Transverse colon (tissue), 4 donors: ENCODE measurements around the gene PRLHR. TPM values are rescaled to one million over a fixed set of nuclear protein-coding genes. Genes with fewer than 3 reads are reported as not detected.

Source experiments
- DNase-seq: peaks from one replicate; pipeline ENCODE4 v3.0.0-alpha.2; 2019
- H3K27ac ChIP-seq, 4 donors: fragments of 200-600 bp; sonication (generic); 2 replicates each; pipeline ENCODE4 v1.5.1; 2016 to 2018; ENCODE audit warnings: inconsistent platforms in 4 of 4
- H3K27me3 ChIP-seq: fragments of 200-600 bp; sonication (generic); 2 replicates; pipeline ENCODE4 v1.5.1; 2017; ENCODE audit warnings: inconsistent platforms
- H3K36me3 ChIP-seq, 4 donors: fragments of 200-600 bp; sonication (generic); 2 replicates each; pipeline ENCODE4 v1.5.1; 2017 to 2019; ENCODE audit warnings: inconsistent platforms in 4 of 4
- H3K4me1 ChIP-seq, 4 donors: fragments of 200-600 bp; sonication (generic); 2 replicates each; pipeline ENCODE4 v1.5.1; 2017 to 2020; ENCODE audit warnings: inconsistent platforms in 4 of 4
- H3K4me3 ChIP-seq, 4 donors: fragments of 200-600 bp; sonication (generic); 1 replicate in 1 of 4; 2 replicates in 3 of 4; pipeline versions ENCODE4 v1.5.1 to v1.6.1; 2017 to 2019; ENCODE audit warnings: inconsistent platforms in 4 of 4
- H3K9me3 ChIP-seq, 2 donors: fragments of 200-600 bp; sonication (generic); 2 replicates each; pipeline ENCODE4 v1.5.1; 2017 to 2019; ENCODE audit warnings: inconsistent platforms in 2 of 2
- CTCF ChIP-seq, 5 experiments: fragments of 200-600 bp in 3 of 5; fragments of 450-650 bp in 2 of 5; sonication (generic) in 3 of 5; IDR thresholded peaks; 1 replicate in 2 of 5; 2 replicates in 3 of 5; pipeline ENCODE4 v1.5.1; 2016 to 2017; ENCODE audit warnings: antibody characterized with exemption in 5 of 5, inconsistent platforms in 3 of 5, mild to moderate bottlenecking in 2 of 5, moderate library complexity in 1 of 5
- EP300 ChIP-seq: sonication (generic); formaldehyde crosslinking; IDR thresholded peaks from one replicate; pipeline ENCODE4 v1.6.1; 2017; ENCODE audit warnings: antibody characterized with exemption, low read depth
- POLR2A ChIP-seq: fragments of 450-650 bp; IDR thresholded peaks from one replicate; pipeline ENCODE4 v1.6.1; 2016; ENCODE audit warnings: antibody characterized with exemption, mild to moderate bottlenecking, moderate library complexity
- POLR2AphosphoS5 ChIP-seq, 3 donors: sonication (generic); formaldehyde crosslinking; IDR thresholded peaks; one replicate each; pipeline ENCODE4 v1.6.1; 2016; ENCODE audit warnings: antibody characterized with exemption in 3 of 3
- WGBS, 2 donors: methylation state at CpG; one replicate each; pipeline ENCODE4 v1.1.5; 2018; ENCODE audit warnings: low coverage in 1 of 2; 5-methylcytosine and 5-hydroxymethylcytosine counted together
- in situ Hi-C, 4 donors: fragments of 200-750 bp; cut with MboI; loops; one replicate each; pipeline versions ENCODE4 v1.15.0 to v1.15.1; 2017; ENCODE audit warnings: low sequenced_read_pairs in 3 of 4, low pct_ligation_motif_present in 1 of 4, low pct_unique_long_range_greater_than_20kb in 1 of 4
- intact Hi-C: fragments of 100-400 bp; cut with DNase I; formaldehyde crosslinking; loops from one replicate; pipeline ENCODE4 v1.15.1; 2023; ENCODE audit warnings: low total_unique reads
- total RNA-seq, 4 donors: library from RNA; depleted of rRNA; stranded (reverse); fragments of >200 nt; gene quantifications; one replicate each; pipeline ENCODE4 v1.1.0, GENCODE V29; 2016

PRLHR gene
- total RNA-seq, 4 donors from 2014 or later: not detected

GRCh38 chr10:118565301-118566075 is 30.0 kb downstream of the PRLHR start:
- no peak for DNase-seq
- Histone ChIP-seq H3K4me1 (peaks cover 0 to 14% (median 0%) of the 10 kb centered on the region in 4 donors), H3K27me3 (no peaks in the 10 kb centered on the region), H3K36me3 (no peaks in the 10 kb centered on the region), H3K9me3 (no peaks in the 10 kb centered on the region), H3K27ac (no peak overlapping the region), H3K4me3 (no peak overlapping the region)
- 81 to 87% methylated on average over 3 to 12 of the region's 12 CpGs for WGBS, 2 donors
- in situ Hi-C loops (loop anchor here (5.0 to 25.0 kb wide), 4 partner anchors 157 to 322 kb away; no protein-coding TSS in a partner anchor), intact Hi-C loops (loop anchor here (5.0 to 10.0 kb wide), 2 partner anchors 157 to 459 kb away; partner anchors contain the start of gene NANOS1)
- TF ChIP-seq EP300: no peak
- no peak for TF ChIP-seq CTCF (IDR thresholded peaks at IDR 0.05)
- TF ChIP-seq POLR2A: no peak
- TF ChIP-seq POLR2AphosphoS5 (IDR thresholded peaks at IDR 0.05): no peak

DNA sequence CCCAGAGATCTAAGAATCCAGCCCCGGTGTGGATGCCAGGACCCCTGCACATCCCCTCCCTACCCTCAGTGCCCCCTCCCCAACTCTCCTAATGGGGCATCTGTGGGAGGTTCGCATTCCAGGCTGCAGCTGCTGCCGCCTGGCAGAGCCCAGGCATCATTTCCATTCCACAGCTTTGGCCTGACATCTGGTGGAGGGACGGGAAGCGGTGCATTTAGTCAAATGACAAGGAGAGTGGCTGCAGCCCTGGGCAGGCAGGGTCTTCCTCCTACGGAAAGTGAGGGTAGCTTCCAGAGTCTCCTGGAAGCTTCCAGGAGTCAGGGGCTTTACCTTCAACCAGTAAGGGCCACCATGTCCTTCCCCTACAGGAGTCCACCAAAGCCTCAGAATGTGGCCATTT is 30.8 kb downstream of the PRLHR start:
- WGBS, 2 donors: 51% methylated on average over 6 of the region's 6 CpGs; no CpG with 5 or more reads in 1 of the 2 donors
- H3K36me3 ChIP-seq: no peaks in the 10 kb centered on the region
- H3K4me3 ChIP-seq: no peak overlapping the region
- TF ChIP-seq POLR2A: no peak
- TF ChIP-seq EP300: no peak
- TF ChIP-seq CTCF (IDR thresholded peaks at IDR 0.05): no peak
- no peak for TF ChIP-seq POLR2AphosphoS5 (IDR thresholded peaks at IDR 0.05)
- in situ Hi-C loops: loop anchor here (5.0 to 25.0 kb wide), 4 partner anchors 158 to 323 kb away; no protein-coding TSS in a partner anchor
- no peak overlapping the region for H3K27ac ChIP-seq
- intact Hi-C loops: loop anchor here (5.0 to 10.0 kb wide), 2 partner anchors 158 to 460 kb away; partner anchors contain the start of gene NANOS1
- H3K27me3 ChIP-seq: no peaks in the 10 kb centered on the region
- H3K4me1 ChIP-seq: peaks cover 0 to 7% (median 0%) of the 10 kb centered on the region in 4 donors
- no peak for DNase-seq
- H3K9me3 ChIP-seq: no peaks in the 10 kb centered on the region

DNA sequence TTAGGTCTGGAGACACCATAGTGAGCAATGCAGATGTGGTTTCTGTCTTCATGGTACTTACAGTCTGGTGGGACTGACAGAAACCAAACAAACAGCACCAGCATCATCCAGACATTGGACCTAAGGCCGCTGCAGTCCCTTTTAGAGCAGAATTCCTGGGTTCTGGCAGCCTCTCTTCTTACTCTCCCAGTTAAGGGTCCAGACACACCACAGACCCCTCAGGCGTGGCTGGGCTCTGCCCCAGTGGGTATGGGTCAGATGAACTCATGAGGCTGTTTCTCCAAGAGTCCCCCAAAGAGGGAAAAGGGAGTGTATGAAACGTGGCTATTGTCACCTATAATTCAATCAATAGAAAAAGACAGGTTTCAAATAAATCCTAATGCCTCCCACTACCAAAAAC is 31.3 kb downstream of the PRLHR start:
- DNase-seq: no peak
- TF ChIP-seq POLR2AphosphoS5 (IDR thresholded peaks at IDR 0.05) (no peak), CTCF (IDR thresholded peaks at IDR 0.05) (no peak), EP300 (no peak), POLR2A (no peak)
- Histone ChIP-seq H3K36me3 (no peaks in the 10 kb centered on the region), H3K27ac (no peak overlapping the region), H3K27me3 (no peaks in the 10 kb centered on the region), H3K9me3 (no peaks in the 10 kb centered on the region), H3K4me3 (no peak overlapping the region), H3K4me1 (peaks cover 0 to 7% (median 0%) of the 10 kb centered on the region in 4 donors)
- in situ Hi-C loops (loop anchor here in 3 of 4 donors (10.0 to 25.0 kb wide), 3 partner anchors 161 to 323 kb away; no protein-coding TSS in a partner anchor), intact Hi-C loops (loop anchor here (10.0 kb wide), 1 partner anchor 461 kb away; the partner anchor contains the start of gene NANOS1)
- 67% methylated on average over 3 of the region's 3 CpGs; no CpG with 5 or more reads in 1 of the 2 donors for WGBS, 2 donors

DNA sequence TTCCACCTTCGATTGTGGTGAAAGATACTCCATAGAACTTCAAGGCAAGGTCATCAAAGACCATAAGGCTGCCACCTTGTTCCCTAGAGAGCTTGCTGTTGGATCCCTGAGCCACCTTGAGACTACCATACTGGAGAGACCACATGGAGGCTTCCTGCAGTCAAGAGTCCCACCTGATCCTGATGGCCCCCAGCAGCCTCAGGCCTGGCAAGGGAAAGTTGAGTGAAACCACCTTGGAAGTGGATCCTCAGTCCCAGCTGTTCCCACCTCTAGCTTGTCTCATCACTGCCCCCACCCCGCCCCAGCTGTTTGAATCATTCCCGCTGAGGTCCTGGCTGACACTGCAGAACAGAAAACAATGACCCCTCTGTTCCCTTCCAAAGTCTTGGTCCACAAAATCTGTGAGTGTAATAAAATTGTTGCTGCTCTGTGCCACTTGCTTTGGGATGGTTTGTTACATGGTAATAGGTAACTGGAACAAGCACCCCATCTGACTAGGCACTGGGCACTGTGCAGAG is 32.0 kb downstream of the PRLHR start:
- intact Hi-C loops: loop anchor here (10.0 kb wide), 1 partner anchor 461 kb away; the partner anchor contains the start of gene NANOS1
- in situ Hi-C loops: loop anchor here in 3 of 4 donors (10.0 to 25.0 kb wide), 3 partner anchors 161 to 324 kb away; no protein-coding TSS in a partner anchor

More for the DNA sequence above, 32.0 kb downstream of the PRLHR start:
- no peak for TF ChIP-seq POLR2A
- TF ChIP-seq CTCF (IDR thresholded peaks at IDR 0.05): no peak
- TF ChIP-seq EP300: no peak
- TF ChIP-seq POLR2AphosphoS5 (IDR thresholded peaks at IDR 0.05): no peak
- DNase-seq: no peak
- Histone ChIP-seq H3K27ac (no peak overlapping the region), H3K4me3 (no peak overlapping the region), H3K36me3 (no peaks in the 10 kb centered on the region), H3K4me1 (peaks cover 0 to 2% (median 0%) of the 10 kb centered on the region in 4 donors), H3K9me3 (no peaks in the 10 kb centered on the region), H3K27me3 (no peaks in the 10 kb centered on the region)
- WGBS, 2 donors: 75 to 81% methylated on average over 3 of the region's 3 CpGs
